Measurements from ENCODE around the gene NPHS2.
"Not testable (repeated sequence)": the region's sequence is repeated elsewhere in the genome, so short reads cannot be mapped to it uniquely, and the experiment has no call there.

Gene NPHS2

DNA sequence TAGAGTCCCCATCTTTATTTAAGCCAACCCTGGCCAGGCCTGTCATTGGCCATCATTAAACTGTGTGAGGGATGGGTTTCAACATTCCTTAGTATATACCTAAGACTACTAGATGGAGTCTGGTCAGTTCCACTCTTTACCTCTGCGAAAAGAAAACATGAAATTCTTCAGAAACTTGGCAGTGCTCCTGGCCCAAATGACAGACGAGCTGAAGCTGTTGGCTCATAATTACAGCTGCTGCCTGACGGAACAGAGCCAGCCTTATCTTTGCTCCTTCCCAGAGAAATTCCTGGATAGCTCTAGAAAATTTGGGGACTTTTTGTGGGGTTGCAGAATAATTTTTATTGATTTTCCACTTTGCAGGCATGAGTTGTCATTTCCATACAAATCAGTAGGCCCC, 30.4 kb downstream of the NPHS2 start:
- no peak for DNase-seq

DNA sequence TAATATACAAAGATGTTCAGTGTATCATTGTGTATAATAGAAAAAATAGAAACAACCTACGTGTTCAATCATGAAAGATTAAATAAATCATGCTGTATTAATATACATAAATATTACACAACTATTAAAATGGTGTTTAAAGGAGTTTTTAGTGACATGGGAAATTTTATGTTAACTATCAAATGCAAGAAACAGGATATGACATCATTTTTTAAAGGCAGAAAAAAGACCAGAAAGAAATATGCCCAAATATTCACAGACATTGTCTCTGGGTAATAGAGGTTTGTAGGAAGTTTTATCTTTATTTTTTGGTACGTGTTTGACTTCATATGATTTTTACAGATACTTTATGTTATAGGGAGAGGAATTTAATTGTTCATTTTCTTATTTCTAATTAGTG, 34.0 kb downstream of the NPHS2 start:
- DNase-seq, result no peak

DNA sequence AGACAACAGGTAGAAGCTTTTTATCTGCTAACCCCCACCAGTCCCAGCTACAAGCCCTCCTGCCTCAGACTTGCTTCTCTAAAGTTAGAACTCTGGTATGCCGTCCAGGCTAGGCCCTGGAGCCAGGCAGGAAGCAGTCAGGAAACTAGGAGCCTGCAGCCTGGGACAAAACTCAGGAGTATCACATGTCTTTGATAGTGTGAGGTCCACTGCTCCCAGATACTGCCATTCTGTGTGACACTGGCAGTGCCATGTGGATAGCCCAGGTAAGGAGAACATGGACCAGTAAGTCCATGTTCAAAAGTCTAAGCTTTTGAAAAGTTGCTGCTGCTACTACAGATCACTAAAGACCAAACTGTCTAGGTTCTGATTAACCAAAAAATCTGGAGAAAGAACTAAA, 45.4 kb downstream of the NPHS2 start:
- DNase-seq, result no peak

DNA sequence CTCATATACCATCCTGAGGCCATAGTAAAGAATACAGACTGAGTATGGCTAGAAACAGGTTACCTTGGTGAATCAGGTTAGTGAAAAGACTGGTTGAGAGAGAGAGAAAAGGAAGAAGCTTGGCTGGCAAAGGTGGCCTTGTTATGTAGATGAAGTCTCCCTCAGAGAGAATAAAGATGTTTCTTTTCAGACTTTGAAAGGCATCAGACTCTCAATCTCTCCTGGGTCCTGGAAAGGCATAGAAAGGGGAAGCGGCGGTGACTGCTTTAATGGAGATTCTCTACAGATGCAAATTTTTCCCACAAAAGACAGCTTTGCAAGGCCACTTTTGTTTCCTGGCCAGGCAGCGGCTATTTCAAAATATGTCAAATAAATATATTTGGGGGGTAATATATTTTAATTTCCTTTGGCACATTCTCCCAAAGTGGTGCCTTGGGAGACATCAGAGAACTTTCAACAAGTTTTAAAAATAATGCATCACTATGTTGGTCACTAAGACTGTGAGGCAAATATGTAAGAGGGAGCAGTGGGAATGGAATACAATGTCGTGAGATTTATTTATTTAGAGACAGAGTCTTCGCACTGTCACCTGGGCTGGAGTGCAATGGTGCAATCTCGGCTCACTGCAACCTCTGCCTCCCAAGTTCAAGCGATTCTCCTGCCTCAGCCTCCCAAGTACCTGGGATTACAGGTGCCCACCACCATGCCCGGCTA, 46.1 kb downstream of the NPHS2 start:
- DNase-seq, result no peak

DNA sequence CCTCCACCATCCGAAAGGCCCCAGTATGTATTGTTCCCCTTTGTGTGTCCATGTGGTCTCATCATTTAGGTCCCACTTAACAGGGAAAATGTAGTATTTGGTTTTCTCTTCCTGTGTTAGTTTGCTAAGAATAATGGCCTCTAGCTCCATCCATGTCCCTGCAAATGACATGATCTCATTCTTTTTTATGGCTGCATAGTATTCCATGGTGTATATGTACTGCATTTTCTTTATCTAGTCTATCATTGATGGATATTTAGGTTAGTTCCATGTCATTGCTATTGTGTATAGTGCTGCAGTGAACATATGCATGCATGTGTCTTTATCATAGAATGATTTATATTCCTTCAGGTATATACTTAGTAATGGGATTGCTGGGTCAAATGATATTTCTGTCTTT, 57.2 kb downstream of the NPHS2 start:
- DNase-seq, result not testable (repeated sequence)

DNA sequence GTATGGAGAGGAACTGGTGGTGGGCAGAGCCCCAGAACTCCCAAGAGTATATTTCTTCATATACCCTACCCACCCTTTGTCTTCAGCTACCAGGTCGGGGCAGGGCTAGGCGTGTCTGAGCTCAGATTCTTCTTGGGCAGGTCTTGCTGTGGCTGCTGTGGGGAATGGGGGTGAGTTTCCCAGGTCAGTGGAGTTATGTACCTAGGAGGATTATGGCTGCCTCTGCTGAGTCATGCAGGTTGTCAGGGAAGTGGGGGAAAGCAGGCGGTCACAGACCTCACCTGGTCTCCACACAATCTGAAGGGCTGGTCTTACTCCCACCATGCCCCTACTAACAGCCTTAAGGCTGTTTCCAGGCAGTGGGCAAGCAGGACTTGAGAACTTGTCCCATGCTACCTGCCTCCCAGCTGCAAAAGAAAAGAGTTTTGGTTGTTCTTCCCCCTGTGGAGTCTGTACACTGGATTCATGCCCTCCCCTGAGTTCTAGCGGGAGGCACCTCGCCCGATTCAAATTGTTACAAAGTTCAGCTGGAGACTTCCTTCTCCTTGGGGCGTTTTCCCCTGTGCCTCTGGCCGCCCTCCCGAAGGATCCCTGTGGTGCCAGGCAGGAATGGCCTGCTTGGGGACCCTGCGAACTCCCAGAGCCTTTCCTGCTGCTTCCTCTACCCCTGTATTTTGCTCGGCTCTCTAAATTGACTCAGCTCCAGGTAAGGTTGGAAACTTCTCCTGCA, 58.6 kb downstream of the NPHS2 start:
- DNase-seq, result no peak

DNA sequence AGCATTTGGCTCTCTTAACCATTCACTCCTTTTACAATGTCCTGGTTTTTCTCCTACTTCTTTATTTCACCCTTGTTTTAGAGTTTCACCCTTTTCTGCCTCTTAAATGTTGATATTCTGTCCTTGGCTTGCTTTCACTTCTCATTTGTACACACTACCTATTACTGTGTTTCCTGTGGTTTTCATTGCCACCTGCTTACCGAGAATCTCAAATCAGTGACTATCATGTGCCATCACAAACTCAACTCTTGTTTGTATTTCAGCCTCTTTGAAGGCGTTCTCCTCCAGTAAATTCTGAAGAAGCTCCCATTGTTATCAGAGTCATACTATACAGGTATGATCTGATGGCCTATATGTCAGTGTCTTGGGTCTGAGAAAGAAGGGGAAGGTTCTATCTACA, 65.7 kb downstream of the NPHS2 start:
- DNase-seq, result no peak

DNA sequence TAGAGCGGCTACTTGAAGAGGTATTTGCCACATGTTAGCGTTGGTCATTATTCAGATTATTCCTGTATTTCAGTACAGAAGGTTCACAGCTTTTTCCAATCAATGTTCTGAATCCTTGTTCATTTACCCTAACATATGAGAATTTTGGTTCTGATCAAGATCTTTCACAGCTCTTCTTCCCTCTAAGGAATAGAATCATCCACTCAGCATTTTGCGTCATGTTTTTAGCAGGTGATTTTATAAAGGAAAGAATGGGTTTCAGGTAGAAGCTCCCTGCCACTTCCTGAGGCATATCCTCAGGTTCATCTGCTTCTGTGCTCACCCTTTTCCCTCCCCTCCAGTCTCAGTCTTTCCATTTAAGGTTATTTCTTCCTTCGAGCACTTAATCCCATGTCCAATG, 66.4 kb downstream of the NPHS2 start:
- DNase-seq, result no peak

DNA sequence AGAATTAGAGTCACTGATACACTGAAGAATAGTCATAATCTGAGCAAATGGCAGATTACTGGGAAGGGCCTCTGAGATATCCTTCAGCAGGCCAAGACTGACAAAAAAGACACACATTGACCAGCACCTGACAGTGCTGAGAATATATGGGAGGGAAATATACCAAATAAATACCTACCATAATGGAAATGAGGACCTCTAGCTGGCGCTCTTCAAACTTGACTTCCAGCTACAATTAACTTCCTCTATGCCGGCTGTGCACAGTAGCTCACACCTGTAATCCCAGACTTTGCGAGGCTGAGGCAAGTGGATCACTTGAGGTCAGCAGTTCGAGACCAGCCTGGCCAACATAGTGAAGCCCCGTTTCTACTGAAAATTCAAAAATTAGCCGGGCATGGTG, 69.5 kb downstream of the NPHS2 start:
- no peak for DNase-seq

All from inflammatory macrophage (primary cell).